IMR-90 (cell line): Measurements from ENCODE around the gene PPOX.

ENCODE experiments used
- BHLHE40 ChIP-seq: fragments of 150-350 bp; IDR thresholded peaks from 2 replicates; pipeline ENCODE4 v1.6.1; 2016; ENCODE audit warnings: mild to moderate bottlenecking, low read depth, low read length
- CHD1 ChIP-seq: IDR thresholded peaks from 2 replicates; pipeline ENCODE4 v1.6.1; 2012; ENCODE audit warnings: low read depth, low read length, improper control_type of control experiment
- CTCF ChIP-seq: conservative IDR thresholded peaks from 2 replicates; pipeline ENCODE4 v1.5.1; 2012; ENCODE audit warnings: mild to moderate bottlenecking, low read depth, low read length, improper control_type of control experiment
- ELK1 ChIP-seq: fragments of 150-350 bp; IDR thresholded peaks from 2 replicates; pipeline ENCODE4 v1.6.1; 2016; ENCODE audit warnings: low read depth, mild to moderate bottlenecking, low read length, moderate library complexity, borderline replicate concordance
- FOS ChIP-seq: fragments of 150-350 bp; IDR thresholded peaks from 2 replicates; pipeline ENCODE4 v1.6.1; 2016; ENCODE audit warnings: low read depth, low read length
- MAZ ChIP-seq: IDR thresholded peaks from 2 replicates; pipeline ENCODE4 v1.6.1; 2012; ENCODE audit warnings: low read depth, mild to moderate bottlenecking, low read length, improper control_type of control experiment, moderate library complexity, borderline replicate concordance
- NFE2L2 ChIP-seq: fragments of 150-350 bp; IDR thresholded peaks from 2 replicates; pipeline ENCODE4 v1.6.1; 2016; ENCODE audit warnings: low read depth, mild to moderate bottlenecking, low read length
- POLR2A ChIP-seq: IDR thresholded peaks from 2 replicates; pipeline ENCODE4 v1.6.1; 2012; ENCODE audit warnings: mild to moderate bottlenecking, low read depth, low read length
- RAD21 ChIP-seq: IDR thresholded peaks from 2 replicates; pipeline ENCODE4 v1.6.1; 2012; ENCODE audit warnings: low read length, improper control_type of control experiment
- RCOR1 ChIP-seq: IDR thresholded peaks from 2 replicates; pipeline ENCODE4 v1.6.1; 2012; ENCODE audit warnings: mild to moderate bottlenecking, low read length, improper control_type of control experiment; ENCODE audit not compliant: insufficient replicate concordance
- RFX5 ChIP-seq: IDR thresholded peaks from 2 replicates; pipeline ENCODE4 v1.8.0; 2012; ENCODE audit warnings: low read depth, mild to moderate bottlenecking, low read length, moderate library complexity
- SMC3 ChIP-seq: fragments of 150-350 bp; IDR thresholded peaks from 2 replicates; pipeline ENCODE4 v1.6.1; 2016; ENCODE audit warnings: low read depth, mild to moderate bottlenecking, antibody characterized with exemption, low read length, moderate library complexity
- USF2 ChIP-seq: fragments of 150-350 bp; IDR thresholded peaks from 2 replicates; pipeline ENCODE4 v1.6.1; 2017; ENCODE audit warnings: mild to moderate bottlenecking, antibody characterized with exemption, low read length, low read depth

GRCh38 chr1:161160671-161161145 lies 5.5 kb upstream of the PPOX start:
- TF ChIP-seq CTCF (no peak), NFE2L2 (no peak), SMC3 (no peak), POLR2A (no peak), FOS (no peak), RCOR1 (no peak), RFX5 (no peak), CHD1 (no peak), USF2 (no peak), RAD21 (no peak), MAZ (no peak), BHLHE40 (no peak), ELK1 (no peak)
